HG02610 (cell line): ENCODE results near the gene JDP2.

Experiments
- ATAC-seq: cut with Tn5 transposase; IDR thresholded peaks from one replicate; pipeline ENCODE4 v1.9.1; 2021; ENCODE audit warnings: mild to moderate bottlenecking, moderate library complexity; ENCODE audit not compliant: unreplicated experiment

Gene JDP2

DNA sequence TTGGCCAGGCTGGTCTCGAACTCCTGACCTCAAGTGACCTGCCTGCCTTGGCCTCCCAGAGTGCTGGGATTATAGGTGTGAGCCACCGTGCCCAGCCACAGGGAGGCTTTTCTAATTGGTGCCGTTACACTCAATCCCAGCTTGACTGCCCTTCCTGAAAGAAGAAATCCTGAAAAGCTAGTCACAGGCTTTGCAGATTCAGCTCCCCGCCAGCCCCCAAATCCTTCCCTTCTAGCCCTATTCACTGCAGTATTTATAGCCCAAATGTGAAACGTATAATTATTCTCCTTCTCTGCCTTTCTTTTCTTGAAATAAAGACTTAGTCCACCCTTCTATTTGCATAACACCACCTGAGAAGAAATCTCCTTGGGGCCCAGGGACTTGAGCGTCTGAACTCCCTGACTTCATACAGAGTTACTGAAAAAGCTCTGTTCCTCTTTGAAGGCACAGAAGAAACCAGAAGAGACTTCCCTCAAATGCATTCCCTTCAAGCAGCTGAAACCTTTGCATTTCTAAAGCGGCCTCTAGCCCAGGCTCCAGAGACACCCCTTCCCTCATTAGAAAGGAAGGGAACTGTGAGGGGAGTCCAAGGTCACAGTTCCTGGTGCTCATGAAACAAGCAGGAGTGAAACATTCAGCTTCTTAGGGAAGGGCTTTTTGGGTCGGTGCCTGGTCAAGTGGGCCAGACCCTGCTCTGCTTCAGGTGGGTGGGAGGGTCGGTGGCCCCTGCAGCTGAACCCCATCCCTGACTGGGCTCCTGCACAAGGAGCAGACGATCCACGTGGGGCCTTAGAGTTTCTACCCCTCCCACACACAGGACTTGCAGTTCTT is 52.2 kb downstream of the JDP2 start:
- peak; percentile 66 for ATAC-seq

DNA sequence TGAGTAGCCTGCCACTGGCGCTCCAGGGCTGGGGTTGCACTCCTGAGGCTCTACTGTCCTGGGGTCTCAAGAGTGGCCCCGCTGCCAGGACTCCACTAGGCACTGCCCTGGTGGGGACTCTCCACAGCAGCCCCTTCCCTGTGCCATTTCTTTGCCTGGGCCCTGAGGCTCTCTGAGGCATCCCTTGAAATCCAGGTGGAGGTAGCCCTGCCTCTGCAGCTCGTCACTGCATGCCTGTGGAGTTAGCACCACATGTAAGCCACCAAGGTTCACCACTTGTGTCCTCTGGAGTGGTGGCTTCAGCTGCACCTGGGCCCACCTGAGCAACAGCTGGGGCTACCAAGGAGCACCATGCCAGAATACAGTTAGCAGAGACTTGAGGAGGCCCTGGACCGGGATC is 54.5 kb downstream of the JDP2 start:
- ATAC-seq: no peak

DNA sequence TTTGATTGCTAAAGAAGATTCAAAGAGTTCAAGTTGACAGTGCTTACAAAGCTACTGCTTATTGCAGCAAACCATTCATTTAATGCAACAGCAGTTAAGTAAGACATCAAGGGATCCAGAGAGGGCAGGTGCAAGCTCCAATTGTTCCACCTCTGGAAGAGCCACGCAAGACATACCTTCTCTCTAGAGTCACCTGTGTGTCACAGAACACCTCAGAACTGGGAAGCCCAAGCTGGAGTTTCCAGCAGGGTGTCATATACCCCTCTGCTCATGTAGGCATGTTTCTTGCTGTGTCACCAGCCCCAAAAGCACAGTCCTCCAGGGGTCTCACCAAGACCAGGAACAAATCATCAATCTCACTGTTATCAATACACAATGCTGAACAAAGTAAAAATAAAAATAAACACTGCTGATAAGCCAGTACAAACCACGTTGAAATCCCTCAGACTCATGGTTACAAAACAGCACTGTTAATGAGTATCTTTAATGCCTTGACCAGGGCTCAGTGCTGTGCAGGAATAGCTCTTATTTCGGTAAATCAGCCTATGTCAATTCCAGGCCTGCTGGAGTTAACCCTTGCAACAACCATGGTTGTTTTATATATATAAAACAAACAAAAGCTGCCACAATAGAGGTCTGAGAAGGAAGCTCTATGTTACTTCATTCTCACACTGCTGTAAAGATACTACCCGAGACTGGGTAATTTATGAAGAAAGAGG is 57.0 kb downstream of the JDP2 start:
- ATAC-seq: no peak

GRCh38 chr14:75486318-75486717 is 58.5 kb downstream of the JDP2 start:
- ATAC-seq: no peak

DNA sequence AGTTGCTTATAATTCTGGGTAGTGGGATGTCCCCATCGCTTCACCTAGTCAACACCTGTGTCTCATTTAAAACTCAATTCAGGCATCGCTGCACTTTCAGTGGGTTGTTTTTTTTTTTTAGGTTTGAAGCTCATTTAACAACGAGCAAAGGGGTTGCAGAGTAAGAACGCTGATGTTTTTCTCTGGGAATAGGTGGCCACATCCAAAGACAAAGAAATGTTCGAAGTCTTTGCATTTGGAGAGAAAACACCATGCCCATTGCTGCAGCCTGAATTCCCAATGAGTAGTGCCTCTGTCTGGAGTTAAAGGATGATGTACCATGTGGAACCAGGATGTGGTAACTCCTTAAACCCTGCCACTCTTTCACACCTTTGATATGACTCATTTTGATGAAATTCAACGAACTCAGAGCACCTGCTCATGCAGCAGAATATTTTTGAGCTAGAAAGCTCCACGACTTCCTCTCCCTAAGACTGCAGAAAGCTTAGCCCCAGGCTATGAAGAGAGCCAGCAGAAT is 59.4 kb downstream of the JDP2 start:
- ATAC-seq: peak; percentile 78

- ATAC-seq: no peak
Observed at GRCh38 chr14:75489480-75489837, 61.6 kb downstream of the JDP2 start.

DNA sequence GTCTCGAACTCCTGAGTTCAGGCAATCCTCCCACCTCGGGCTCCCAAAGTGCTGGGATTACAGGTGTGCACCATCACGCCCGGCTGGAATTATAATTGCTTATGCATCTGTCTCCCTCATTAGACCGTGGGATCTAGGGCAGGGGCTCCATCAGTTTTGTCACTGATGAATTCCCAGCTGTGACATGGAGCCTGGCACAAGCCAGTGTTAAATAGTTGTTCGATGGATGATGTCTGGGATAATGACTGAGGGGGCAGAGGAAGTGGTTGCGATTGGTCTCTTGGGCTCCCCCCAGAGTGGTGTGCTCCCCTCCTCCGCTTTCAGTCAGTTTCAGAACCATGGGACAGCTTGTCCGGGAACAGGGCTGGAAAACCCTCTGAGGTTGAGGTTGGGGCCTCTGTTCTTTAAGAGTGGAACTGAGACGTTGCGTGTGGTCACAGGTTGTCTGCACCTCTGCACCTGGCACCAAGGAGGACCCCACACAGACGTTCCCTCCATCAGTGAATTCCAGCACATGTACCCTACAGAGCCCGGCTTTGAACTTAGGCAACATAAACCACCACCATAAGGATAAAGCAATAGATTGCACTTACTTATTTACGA is 63.7 kb downstream of the JDP2 start:
- ATAC-seq: no peak

- ATAC-seq: no peak
Observed at GRCh38 chr14:75492832-75493591, 65.2 kb downstream of the JDP2 start.

GRCh38 chr14:75493592-75494087 is 65.8 kb downstream of the JDP2 start:
- no peak for ATAC-seq

- ATAC-seq: no peak
Observed at GRCh38 chr14:75494896-75495295, 67.1 kb downstream of the JDP2 start.

DNA sequence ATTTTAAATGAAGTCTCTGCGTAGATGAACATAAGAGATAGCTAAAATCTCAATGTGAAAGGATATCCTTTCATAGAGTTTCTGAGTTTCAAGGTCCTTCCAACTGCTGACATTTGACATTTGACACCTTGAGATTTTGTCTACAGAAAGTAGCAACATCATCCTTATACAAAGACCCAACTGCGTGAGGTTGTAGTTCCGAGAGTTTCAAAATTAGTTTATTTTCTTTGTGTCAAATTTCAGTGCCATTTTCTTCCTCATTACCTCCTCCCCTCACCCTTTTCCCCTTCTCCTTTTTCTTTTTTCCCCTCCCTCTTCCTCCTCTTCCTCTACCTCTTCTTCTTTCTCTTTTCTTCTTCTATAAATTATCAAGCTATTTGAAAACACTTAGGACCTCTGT is 67.6 kb downstream of the JDP2 start:
- ATAC-seq: no peak

DNA sequence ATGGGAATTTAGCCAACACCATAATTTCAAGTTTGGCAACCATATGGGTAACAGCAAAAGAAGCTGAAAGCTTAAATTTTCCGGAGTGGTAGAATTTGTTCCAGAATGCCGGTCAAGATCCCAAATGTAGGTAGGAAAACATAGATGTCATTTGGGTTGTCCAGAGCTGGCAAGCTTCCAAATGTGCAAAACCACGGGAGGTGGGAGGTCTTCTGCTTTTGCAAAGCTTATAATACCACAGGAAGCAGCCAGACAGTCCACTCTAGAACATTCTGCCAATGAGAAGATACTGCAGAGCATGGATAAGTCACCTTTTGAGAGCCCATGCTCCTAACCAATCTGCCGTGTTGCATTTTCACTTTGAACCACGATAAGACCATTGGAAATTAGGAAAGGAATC is 68.1 kb downstream of the JDP2 start:
- no peak for ATAC-seq

DNA sequence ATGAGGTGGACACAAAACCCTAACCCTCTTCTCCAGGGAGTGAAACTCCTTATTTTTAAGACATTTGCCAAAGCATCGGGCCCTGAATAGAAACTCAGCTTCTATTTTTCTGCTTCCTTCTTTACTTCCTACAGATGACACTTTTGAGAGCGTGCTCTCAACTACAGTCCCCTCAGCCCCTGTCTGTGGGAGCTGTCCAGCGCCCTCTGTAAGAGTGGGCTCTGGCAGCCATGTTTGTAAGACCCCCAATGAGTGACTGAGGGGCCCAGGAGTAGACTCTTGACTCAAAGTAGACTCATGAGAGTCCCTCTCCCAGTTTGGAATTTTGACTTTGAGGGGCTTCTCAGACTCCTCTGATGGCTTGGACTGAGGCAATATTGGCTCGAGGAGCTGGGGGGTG is 68.9 kb downstream of the JDP2 start:
- no peak for ATAC-seq

- peak; percentile 37 for ATAC-seq
Observed at GRCh38 chr14:75497191-75497590, 69.4 kb downstream of the JDP2 start.

DNA sequence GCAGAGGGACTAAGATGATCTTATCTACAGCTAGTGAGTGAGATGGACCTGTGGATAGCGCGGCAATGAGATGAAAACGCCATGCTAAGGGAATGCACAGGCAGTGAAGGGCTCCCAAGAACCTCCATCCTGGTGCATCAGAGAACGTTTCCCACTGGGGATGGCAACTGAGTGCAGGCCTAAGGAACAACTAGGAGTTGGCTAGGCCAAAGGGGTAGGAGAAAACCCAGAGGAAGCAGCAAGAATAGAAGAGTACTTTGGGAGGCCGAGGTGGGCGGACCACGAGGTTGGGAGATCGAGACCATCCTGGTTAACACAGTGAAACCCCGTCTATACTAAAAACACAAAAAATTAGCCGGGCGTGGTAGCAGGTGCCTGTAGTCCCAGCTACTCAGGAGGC is 69.9 kb downstream of the JDP2 start:
- no peak for ATAC-seq

DNA sequence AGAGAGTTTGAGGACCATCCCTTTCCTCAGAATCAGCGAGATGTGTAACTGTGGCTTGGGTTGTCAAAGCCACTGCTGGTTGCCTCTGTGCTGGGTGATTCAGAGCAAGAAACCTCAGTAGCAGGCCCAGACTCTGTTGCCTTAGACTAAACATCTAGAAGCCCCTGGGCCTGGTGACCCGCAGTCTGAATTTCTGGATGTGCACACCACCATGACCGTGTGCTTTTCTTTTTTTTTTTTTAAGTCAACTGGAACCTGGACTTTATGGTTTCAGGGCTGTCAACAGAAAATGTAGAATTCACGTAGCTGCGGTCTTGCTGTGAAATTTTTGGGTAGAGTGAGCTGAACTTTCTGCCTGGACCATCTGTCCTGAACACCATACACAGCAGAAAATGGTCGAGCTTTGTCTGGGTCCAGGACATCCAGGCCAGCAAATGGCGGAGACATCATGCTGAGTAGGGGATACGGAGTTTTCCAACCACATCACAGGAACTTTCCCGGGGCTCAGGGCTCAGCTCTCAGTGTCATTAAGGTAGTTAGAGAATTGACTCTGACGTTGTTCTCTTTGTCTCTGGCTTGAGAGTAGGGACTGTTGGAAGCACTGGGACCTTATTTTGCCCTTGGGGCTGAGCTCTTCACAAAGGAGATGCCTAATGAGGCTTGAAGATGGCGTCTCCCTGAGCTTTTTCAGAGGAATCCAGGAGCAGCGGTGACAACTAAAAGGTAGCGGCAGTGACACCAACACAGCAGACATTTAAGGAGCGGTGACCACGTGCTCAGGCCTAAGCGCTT is 71.5 kb downstream of the JDP2 start:
- ATAC-seq: peak; percentile 80

- no peak for ATAC-seq
Observed at GRCh38 chr14:75501080-75501479, 73.3 kb downstream of the JDP2 start.

- ATAC-seq: no peak
Observed at GRCh38 chr14:75504411-75504810, 76.6 kb downstream of the JDP2 start.

DNA sequence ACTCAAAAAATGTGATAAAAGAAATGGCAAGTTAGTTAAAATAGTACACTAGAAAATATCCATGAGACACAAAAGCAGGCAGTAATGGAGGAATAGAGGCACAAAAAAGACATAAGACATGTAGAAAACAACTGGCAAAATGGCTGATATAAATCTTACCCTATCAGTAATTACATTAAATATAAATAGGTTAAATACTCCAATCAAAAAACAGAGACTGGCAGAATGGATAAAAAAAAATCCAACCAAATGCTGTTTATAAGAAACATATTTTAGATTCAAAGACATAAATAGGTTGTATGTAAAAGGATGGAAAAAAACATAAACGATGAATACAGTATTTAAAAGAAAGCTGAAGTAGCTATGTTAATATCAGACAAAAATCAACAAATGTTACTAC is 79.1 kb downstream of the JDP2 start:
- ATAC-seq: no peak

- ATAC-seq: no peak
Observed at GRCh38 chr14:75510547-75510946, 82.7 kb downstream of the JDP2 start.
